Inflammatory macrophage treated with lipopolysaccharide for 4 hours (primary cell): ENCODE data around the gene ZNF511.

ENCODE experiments used
- DNase-seq: peaks from one replicate; pipeline ENCODE4 v3.0.0-alpha.2; 2020

Gene ZNF511

GRCh38 chr10:133274751-133275683, 33.7 kb upstream of the ZNF511 start:
- peak; percentile 25 for DNase-seq

GRCh38 chr10:133275684-133276092, 33.0 kb upstream of the ZNF511 start:
- no peak for DNase-seq

- no peak for DNase-seq
Measured at GRCh38 chr10:133276100-133276434, 32.6 kb upstream of the ZNF511 start.

- no peak for DNase-seq
Measured at GRCh38 chr10:133276435-133277201, 32.1 kb upstream of the ZNF511 start, which contains the start of gene ADAM8. TSS of gene ADAM8 (minus strand) at chr10:133276868. CDS start at chr10:133276817, 51 bp downstream.

- DNase-seq, result no peak
Measured at GRCh38 chr10:133277277-133277992, 31.3 kb upstream of the ZNF511 start.

- DNase-seq, result peak; percentile 58
Measured at GRCh38 chr10:133277993-133278576, 30.6 kb upstream of the ZNF511 start.

GRCh38 chr10:133278577-133279265, 30.0 kb upstream of the ZNF511 start:
- peak; percentile 81 for DNase-seq

- DNase-seq, result peak; percentile 62
Measured at GRCh38 chr10:133279326-133280226, 29.1 kb upstream of the ZNF511 start.

- no peak for DNase-seq
Measured at GRCh38 chr10:133280391-133281059, 28.2 kb upstream of the ZNF511 start.

- no peak for DNase-seq
Measured at GRCh38 chr10:133281084-133281483, 27.6 kb upstream of the ZNF511 start.

- no peak for DNase-seq
Measured at GRCh38 chr10:133281628-133282372, 26.9 kb upstream of the ZNF511 start.

GRCh38 chr10:133282846-133283390, 25.8 kb upstream of the ZNF511 start:
- no peak for DNase-seq

- no peak for DNase-seq
Measured at GRCh38 chr10:133283931-133284330, 24.8 kb upstream of the ZNF511 start.

- no peak for DNase-seq
Measured at GRCh38 chr10:133285217-133285616, 23.5 kb upstream of the ZNF511 start.

GRCh38 chr10:133286366-133286765, 22.3 kb upstream of the ZNF511 start:
- DNase-seq, result no peak

- DNase-seq, result no peak
Measured at GRCh38 chr10:133287832-133288500, 20.7 kb upstream of the ZNF511 start.

GRCh38 chr10:133289761-133290160, 19.0 kb upstream of the ZNF511 start:
- DNase-seq, result no peak

- peak; percentile 93 for DNase-seq
Measured at GRCh38 chr10:133292919-133293809, 15.6 kb upstream of the ZNF511 start.
